Measurements from ENCODE around the gene KCNK2. TPM values are rescaled to one million over a fixed set of nuclear protein-coding genes. Genes with fewer than 3 reads are reported as not detected.

Gene KCNK2
- total RNA-seq, 2 experiments from 2014 or later, result not detected

GRCh38 chr1:215241451-215241850 is 158.9 kb downstream of the KCNK2 start:
- Histone ChIP-seq H3K27me3 (ENCODE audit: control insufficient read depth in 1 of 2, insufficient read depth in 2 of 2, low read length in 2 of 2) (no peaks in the 10 kb centered on the region), H3K27ac (ENCODE audit: low read depth in 1 of 2, low read length in 2 of 2) (no peak overlapping the region), H3K4me1 (ENCODE audit: insufficient read depth, low read length) (no peaks in the 10 kb centered on the region), H3K9me3 (ENCODE audit: control insufficient read depth in 1 of 2, insufficient read depth in 1 of 2, low read length in 2 of 2) (no peaks in the 10 kb centered on the region), H3K36me3 (ENCODE audit: insufficient read depth, low read length) (no peaks in the 10 kb centered on the region), H3K4me3 (ENCODE audit: low read length) (no peak overlapping the region)
- Mint-ChIP-seq H3K4me1 (ENCODE audit: low read depth) (no peaks in the 10 kb centered on the region), H3K9me3 (peaks cover 3% of the 10 kb centered on the region), H3K27me3 (peaks cover 15% of the 10 kb centered on the region), H3K27ac (no peak overlapping the region), H3K4me3 (no peak overlapping the region), H3K36me3 (ENCODE audit: low read depth) (no peaks in the 10 kb centered on the region)
- no peak for DNase-seq
- no peak for TF ChIP-seq CTCF (IDR thresholded peaks at IDR 0.05)
- CTCF ChIA-PET, result no interaction called here
- POLR2A ChIA-PET, result no interaction called here
- intact Hi-C loops (cut with DNase I, micrococcal nuclease), result no loop called here
- ATAC-seq (ENCODE audit: poor library complexity), result no peak

- Mint-ChIP-seq H3K4me1 (ENCODE audit: low read depth) (no peaks in the 10 kb centered on the region), H3K27ac (no peak overlapping the region), H3K9me3 (peaks cover 3% of the 10 kb centered on the region), H3K27me3 (peaks cover 15% of the 10 kb centered on the region), H3K36me3 (ENCODE audit: low read depth) (no peaks in the 10 kb centered on the region), H3K4me3 (no peak overlapping the region)
- CTCF ChIA-PET, result no interaction called here
- no peak for ATAC-seq (ENCODE audit: poor library complexity)
- DNase-seq, result no peak
- no peaks in the 10 kb centered on the region for H3K4me1 ChIP-seq (ENCODE audit: insufficient read depth, low read length)
- POLR2A ChIA-PET, result no interaction called here
- intact Hi-C loops (cut with DNase I, micrococcal nuclease), result no loop called here
- no peak for TF ChIP-seq CTCF (IDR thresholded peaks at IDR 0.05)
- no peaks in the 10 kb centered on the region for H3K36me3 ChIP-seq (ENCODE audit: insufficient read depth, low read length)
- no peaks in the 10 kb centered on the region for H3K27me3 ChIP-seq (ENCODE audit: control insufficient read depth in 1 of 2, insufficient read depth in 2 of 2, low read length in 2 of 2)
- H3K9me3 ChIP-seq (ENCODE audit: control insufficient read depth in 1 of 2, insufficient read depth in 1 of 2, low read length in 2 of 2), result no peaks in the 10 kb centered on the region
- H3K4me3 ChIP-seq (ENCODE audit: low read length), result no peak overlapping the region
- no peak overlapping the region for H3K27ac ChIP-seq (ENCODE audit: low read depth in 1 of 2, low read length in 2 of 2)
Observed at GRCh38 chr1:215243345-215244054, 161.0 kb downstream of the KCNK2 start.

- Mint-ChIP-seq H3K27ac (no peak overlapping the region), H3K4me3 (no peak overlapping the region), H3K4me1 (ENCODE audit: low read depth) (no peaks in the 10 kb centered on the region), H3K9me3 (peaks cover 2% of the 10 kb centered on the region), H3K36me3 (ENCODE audit: low read depth) (no peaks in the 10 kb centered on the region), H3K27me3 (no peaks in the 10 kb centered on the region)
- ChIA-PET POLR2A (no interaction called here), CTCF (no interaction called here)
- H3K27me3 ChIP-seq (ENCODE audit: control insufficient read depth in 1 of 2, insufficient read depth in 2 of 2, low read length in 2 of 2), result no peaks in the 10 kb centered on the region
- H3K27ac ChIP-seq (ENCODE audit: low read depth in 1 of 2, low read length in 2 of 2), result no peak overlapping the region
- TF ChIP-seq CTCF (IDR thresholded peaks at IDR 0.05), result no peak
- DNase-seq, result no peak
- no peak overlapping the region for H3K4me3 ChIP-seq (ENCODE audit: low read length)
- no peaks in the 10 kb centered on the region for H3K36me3 ChIP-seq (ENCODE audit: insufficient read depth, low read length)
- no peaks in the 10 kb centered on the region for H3K9me3 ChIP-seq (ENCODE audit: control insufficient read depth in 1 of 2, insufficient read depth in 1 of 2, low read length in 2 of 2)
- intact Hi-C loops (cut with DNase I, micrococcal nuclease), result no loop called here
- no peaks in the 10 kb centered on the region for H3K4me1 ChIP-seq (ENCODE audit: insufficient read depth, low read length)
- no peak for ATAC-seq (ENCODE audit: poor library complexity)
Observed at GRCh38 chr1:215250913-215251312, 168.4 kb downstream of the KCNK2 start.
